Measurements from ENCODE around the gene INIP.

DNA sequence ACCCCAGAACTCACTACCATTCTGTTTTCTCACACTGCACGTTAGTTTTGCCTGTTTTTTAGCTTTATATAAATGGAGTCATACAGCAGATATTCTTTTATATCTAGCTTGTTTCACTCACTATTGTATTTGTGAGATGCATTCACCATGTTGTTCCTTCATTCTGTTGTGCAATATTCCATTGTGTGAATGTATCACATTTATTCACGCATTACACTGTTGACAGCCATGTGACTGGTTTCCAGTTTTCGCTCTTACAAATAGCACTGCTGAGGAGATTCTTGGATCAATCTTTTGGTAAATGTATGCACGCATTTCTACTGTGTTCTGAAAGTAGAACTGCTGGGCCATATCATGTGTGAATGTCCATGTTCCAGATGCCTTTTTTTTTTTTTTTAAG, 26.3 kb upstream of the INIP start:
- TF ChIP-seq CTCF (IDR thresholded peaks at IDR 0.05) (no peak), POLR2A (IDR thresholded peaks at IDR 0.05) (no peak)

All from heart left ventricle (tissue), 13 donors.